GM04503 (cell line): Measurements from ENCODE around the gene CLMP.
A peak's percentile ranks its signal among the peaks of the same experiment; 100 is the strongest.

Experiments
- DNase-seq: peaks from one replicate; pipeline ENCODE4 v3.0.0-alpha.2; 2012; ENCODE audit warnings: low read depth

The CLMP gene

GRCh38 chr11:123190518-123190917, 4.5 kb downstream of the CLMP start:
- no peak for DNase-seq

GRCh38 chr11:123188508-123189165, 6.4 kb downstream of the CLMP start:
- DNase-seq: peak; percentile 64

- DNase-seq: no peak
Measured at GRCh38 chr11:123187665-123188507, 7.2 kb downstream of the CLMP start.

- DNase-seq: no peak
Measured at GRCh38 chr11:123187248-123187647, 7.8 kb downstream of the CLMP start.

- no peak for DNase-seq
Measured at GRCh38 chr11:123186286-123186685, 8.8 kb downstream of the CLMP start.

GRCh38 chr11:123185326-123185725, 9.7 kb downstream of the CLMP start:
- DNase-seq: no peak

- no peak for DNase-seq
Measured at GRCh38 chr11:123184531-123184930, 10.5 kb downstream of the CLMP start.

GRCh38 chr11:123183391-123184099, 11.5 kb downstream of the CLMP start:
- no peak for DNase-seq

GRCh38 chr11:123181767-123182500, 13.1 kb downstream of the CLMP start:
- no peak for DNase-seq

GRCh38 chr11:123181075-123181474, 14.0 kb downstream of the CLMP start:
- DNase-seq: no peak

GRCh38 chr11:123180574-123180973, 14.5 kb downstream of the CLMP start:
- no peak for DNase-seq

- DNase-seq: no peak
Measured at GRCh38 chr11:123180166-123180565, 14.9 kb downstream of the CLMP start.

GRCh38 chr11:123179586-123179985, 15.5 kb downstream of the CLMP start:
- DNase-seq: no peak

GRCh38 chr11:123178186-123178585, 16.9 kb downstream of the CLMP start:
- no peak for DNase-seq

GRCh38 chr11:123176785-123177184, 18.3 kb downstream of the CLMP start:
- DNase-seq: no peak

GRCh38 chr11:123174196-123175183, 20.6 kb downstream of the CLMP start:
- DNase-seq: peak; percentile 99

- no peak for DNase-seq
Measured at GRCh38 chr11:123173856-123174186, 21.2 kb downstream of the CLMP start.

- peak; percentile 96 for DNase-seq
Measured at GRCh38 chr11:123173040-123173855, 21.8 kb downstream of the CLMP start.

GRCh38 chr11:123170929-123171328, 24.1 kb downstream of the CLMP start:
- DNase-seq: no peak

GRCh38 chr11:123169821-123170220, 25.2 kb downstream of the CLMP start:
- no peak for DNase-seq
